NT2/D1 (cell line): ENCODE measurements around the gene PCDH10.

ENCODE experiments used
- DNase-seq: peaks from one replicate; pipeline ENCODE4 v3.0.0-alpha.2; 2011; ENCODE audit warnings: low read depth, low spot score
- H3K27me3 ChIP-seq: 2 replicates; pipeline ENCODE4 v1.6.0; 2011; ENCODE audit warnings: mild to moderate bottlenecking; ENCODE audit not compliant: insufficient read length, insufficient read depth
- H3K36me3 ChIP-seq: 2 replicates; pipeline ENCODE4 v1.6.1; 2011; ENCODE audit warnings: mild to moderate bottlenecking, low read length, mixed read lengths; ENCODE audit not compliant: insufficient read depth, insufficient read length
- H3K4me1 ChIP-seq: 2 replicates; pipeline ENCODE4 v1.5.1; 2011; ENCODE audit not compliant: insufficient read depth, insufficient read length
- H3K4me3 ChIP-seq: 2 replicates; pipeline ENCODE4 v1.5.1; 2011; ENCODE audit warnings: low read depth; ENCODE audit not compliant: insufficient read length
- H3K9ac ChIP-seq: 2 replicates; pipeline ENCODE4 v1.6.0; 2011; ENCODE audit warnings: low read depth; ENCODE audit not compliant: insufficient read length
- H3K9me3 ChIP-seq: 2 replicates; pipeline ENCODE4 v1.5.1; 2011; ENCODE audit warnings: mild to moderate bottlenecking, low read length; ENCODE audit not compliant: insufficient read depth
- SUZ12 ChIP-seq: IDR thresholded peaks from 2 replicates; pipeline ENCODE4 v1.6.1; 2011; ENCODE audit not compliant: insufficient read length, insufficient read depth; ENCODE audit errors: extremely low read depth
- YY1 ChIP-seq: IDR thresholded peaks from 2 replicates; pipeline ENCODE4 v1.6.1; 2011; ENCODE audit not compliant: insufficient read length, insufficient read depth
- ZNF274 ChIP-seq: IDR thresholded peaks from 2 replicates; pipeline ENCODE4 v1.6.1; 2011; ENCODE audit warnings: mild to moderate bottlenecking, low read depth, low read length

The PCDH10 gene

DNA sequence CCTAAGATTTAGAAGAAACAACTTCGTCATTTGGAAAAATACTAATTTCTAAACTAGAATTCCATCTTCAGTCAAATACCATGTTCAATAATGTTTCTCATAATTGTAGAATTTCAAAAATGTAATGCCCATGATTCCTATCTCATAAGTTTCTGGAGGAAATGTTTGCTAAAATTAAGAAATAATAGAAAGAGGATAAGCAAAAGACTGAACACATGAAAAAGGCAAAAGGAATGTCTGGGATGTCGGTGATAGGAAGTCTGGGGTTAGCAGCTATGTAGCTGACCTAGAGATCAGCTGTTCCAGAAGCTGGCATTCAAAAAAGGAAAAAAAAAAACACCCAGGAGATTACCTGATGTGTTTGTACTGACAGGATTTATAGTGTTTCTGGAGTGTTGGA, 18.9 kb upstream of the PCDH10 start:
- Histone ChIP-seq H3K4me3 (no peak overlapping the region), H3K4me1 (no peaks in the 10 kb centered on the region), H3K9ac (no peak overlapping the region), H3K9me3 (no peaks in the 10 kb centered on the region), H3K36me3 (no peaks in the 10 kb centered on the region), H3K27me3 (no peaks in the 10 kb centered on the region)
- TF ChIP-seq YY1 (no peak), SUZ12 (no peak), ZNF274 (no peak)
- no peak for DNase-seq

DNA sequence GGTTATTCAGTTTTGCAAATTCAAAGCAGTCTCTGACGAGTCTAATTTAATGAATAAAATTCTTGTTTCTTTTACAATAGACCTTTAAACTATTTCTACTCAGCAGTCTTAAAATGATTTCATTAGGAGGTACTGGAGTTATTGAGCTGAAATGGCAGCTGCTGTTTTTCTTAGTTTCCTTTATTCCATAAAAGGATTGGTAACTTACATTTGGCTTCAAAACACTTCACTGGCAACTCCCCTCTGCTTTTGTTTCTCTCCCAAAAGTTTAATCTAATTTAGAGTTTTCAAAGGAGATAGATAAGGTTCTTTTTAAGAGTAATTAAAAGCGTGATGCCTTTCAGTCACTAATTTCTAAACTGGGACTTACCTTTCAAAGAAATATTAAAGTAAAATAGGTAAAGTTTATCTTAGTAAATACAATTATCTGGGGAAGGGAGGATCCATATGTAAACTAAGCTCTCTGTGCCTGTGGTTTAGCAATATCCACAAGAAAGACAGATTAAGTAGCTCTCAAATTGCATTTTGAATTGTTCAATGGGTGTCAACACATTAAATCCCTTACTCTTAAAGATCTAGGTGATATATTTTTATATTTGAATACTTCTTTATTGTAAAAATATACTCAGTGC, 17.1 kb upstream of the PCDH10 start:
- DNase-seq: no peak
- H3K4me3 ChIP-seq: no peak overlapping the region
- H3K27me3 ChIP-seq: no peaks in the 10 kb centered on the region
- H3K9me3 ChIP-seq: no peaks in the 10 kb centered on the region
- no peaks in the 10 kb centered on the region for H3K4me1 ChIP-seq
- TF ChIP-seq SUZ12 (no peak), ZNF274 (no peak), YY1 (no peak)
- H3K36me3 ChIP-seq: no peaks in the 10 kb centered on the region
- no peak overlapping the region for H3K9ac ChIP-seq

DNA sequence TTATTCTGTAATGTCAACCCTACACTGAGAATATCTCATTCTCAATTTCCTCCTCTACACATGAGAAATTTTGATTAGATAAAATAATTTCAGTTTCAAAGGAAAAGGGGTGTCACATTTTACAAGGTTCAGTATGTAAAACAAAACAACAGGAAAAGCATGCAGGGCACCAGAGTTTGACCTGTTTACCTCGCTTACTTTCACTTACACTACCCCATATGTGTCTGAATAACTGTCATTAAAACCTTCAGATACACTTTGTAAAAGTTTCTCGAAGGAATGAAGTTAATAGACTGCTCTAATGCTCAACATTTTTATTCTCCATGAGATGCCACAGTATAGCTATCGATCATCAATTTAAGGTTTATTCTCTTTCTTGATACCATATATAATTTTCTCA, 12.3 kb upstream of the PCDH10 start:
- TF ChIP-seq ZNF274: no peak
- TF ChIP-seq SUZ12: no peak
- no peak for TF ChIP-seq YY1
- H3K4me1 ChIP-seq: no peaks in the 10 kb centered on the region
- H3K9me3 ChIP-seq: no peaks in the 10 kb centered on the region
- no peak for DNase-seq
- H3K36me3 ChIP-seq: no peaks in the 10 kb centered on the region
- no peak overlapping the region for H3K9ac ChIP-seq
- H3K27me3 ChIP-seq: no peaks in the 10 kb centered on the region
- no peak overlapping the region for H3K4me3 ChIP-seq

DNA sequence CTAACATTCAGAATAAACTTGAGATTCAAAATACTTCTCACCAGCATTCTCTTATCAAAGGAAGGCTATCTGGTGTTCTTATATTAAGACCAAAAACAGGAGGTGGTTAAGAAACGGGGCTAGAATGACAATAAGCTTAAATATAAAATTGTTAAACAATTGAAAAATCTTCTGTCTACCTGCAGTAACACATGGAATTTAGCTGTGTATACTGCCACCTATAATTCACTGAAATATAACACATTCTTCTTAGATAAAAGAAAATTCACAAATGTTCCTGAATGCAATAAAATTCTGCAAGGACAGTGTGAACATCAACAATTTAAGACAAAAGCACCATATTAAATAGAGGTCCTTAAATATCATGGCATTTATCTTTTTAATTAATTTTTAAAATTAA, 11.5 kb upstream of the PCDH10 start:
- Histone ChIP-seq H3K9me3 (no peaks in the 10 kb centered on the region), H3K4me3 (no peak overlapping the region), H3K27me3 (no peaks in the 10 kb centered on the region), H3K36me3 (no peaks in the 10 kb centered on the region), H3K4me1 (no peaks in the 10 kb centered on the region), H3K9ac (no peak overlapping the region)
- no peak for DNase-seq
- no peak for TF ChIP-seq ZNF274
- TF ChIP-seq SUZ12: no peak
- TF ChIP-seq YY1: no peak

DNA sequence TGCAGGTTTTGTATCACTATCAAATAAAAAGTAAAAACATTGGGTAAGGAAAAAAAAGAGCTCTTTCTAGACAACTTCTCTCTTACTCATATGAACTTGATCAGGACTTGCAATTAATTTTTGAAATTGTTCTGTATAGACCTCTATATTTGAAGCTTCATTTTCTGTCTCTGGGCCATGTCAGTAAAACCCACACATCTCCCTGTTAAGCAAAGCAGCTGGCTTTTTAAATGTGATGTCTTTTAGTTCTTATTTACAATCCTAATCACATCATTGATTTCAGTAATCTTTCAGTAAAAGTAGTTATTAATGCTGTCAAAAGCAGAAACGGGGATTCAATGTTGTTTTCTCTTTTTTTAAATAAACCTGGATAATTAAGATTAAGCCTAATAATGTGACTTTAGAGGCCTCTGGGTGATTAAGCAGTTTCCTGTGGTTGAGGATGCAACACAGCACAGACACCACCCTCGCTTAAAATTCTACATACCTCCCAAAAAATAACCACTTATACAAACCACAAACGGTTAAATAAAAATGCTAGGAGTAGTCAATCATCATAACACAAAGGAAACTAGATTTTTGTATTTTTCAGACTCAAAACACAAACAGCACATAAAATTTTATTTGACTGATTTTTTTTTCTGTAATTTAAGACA, 5.2 kb upstream of the PCDH10 start:
- no peaks in the 10 kb centered on the region for H3K9me3 ChIP-seq
- H3K9ac ChIP-seq: no peak overlapping the region

DNA sequence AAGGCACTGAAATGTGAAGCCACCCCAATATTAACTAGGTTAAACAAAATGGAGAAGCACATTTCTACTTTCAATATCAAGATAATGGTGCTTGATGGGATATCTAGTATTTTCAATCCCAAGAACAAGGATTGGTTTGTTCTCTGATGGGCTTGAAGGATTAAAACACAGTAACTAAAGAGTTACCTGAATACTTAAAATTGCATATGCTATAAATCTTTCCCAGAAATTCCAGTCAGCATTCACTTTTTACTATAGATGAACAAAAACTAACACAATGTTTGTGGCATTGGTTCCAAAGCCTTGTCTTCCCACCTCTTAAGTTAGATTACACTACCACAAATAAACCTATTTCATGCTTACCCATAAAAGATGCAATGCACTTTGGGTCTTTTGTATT, 3.9 kb upstream of the PCDH10 start:
- H3K36me3 ChIP-seq: no peaks in the 10 kb centered on the region
- TF ChIP-seq SUZ12: no peak
- TF ChIP-seq ZNF274: no peak
- no peak for TF ChIP-seq YY1
- H3K9me3 ChIP-seq: no peaks in the 10 kb centered on the region
- H3K4me1 ChIP-seq: no peaks in the 10 kb centered on the region
- no peak overlapping the region for H3K4me3 ChIP-seq
- H3K9ac ChIP-seq: no peak overlapping the region
- H3K27me3 ChIP-seq: peaks cover 21% of the 10 kb centered on the region
- no peak for DNase-seq

More for the DNA sequence above, 5.2 kb upstream of the PCDH10 start:
- H3K27me3 ChIP-seq: peaks cover 18% of the 10 kb centered on the region
- DNase-seq: no peak
- no peaks in the 10 kb centered on the region for H3K36me3 ChIP-seq
- no peaks in the 10 kb centered on the region for H3K4me1 ChIP-seq
- no peak overlapping the region for H3K4me3 ChIP-seq
- no peak for TF ChIP-seq YY1
- no peak for TF ChIP-seq SUZ12
- TF ChIP-seq ZNF274: no peak

DNA sequence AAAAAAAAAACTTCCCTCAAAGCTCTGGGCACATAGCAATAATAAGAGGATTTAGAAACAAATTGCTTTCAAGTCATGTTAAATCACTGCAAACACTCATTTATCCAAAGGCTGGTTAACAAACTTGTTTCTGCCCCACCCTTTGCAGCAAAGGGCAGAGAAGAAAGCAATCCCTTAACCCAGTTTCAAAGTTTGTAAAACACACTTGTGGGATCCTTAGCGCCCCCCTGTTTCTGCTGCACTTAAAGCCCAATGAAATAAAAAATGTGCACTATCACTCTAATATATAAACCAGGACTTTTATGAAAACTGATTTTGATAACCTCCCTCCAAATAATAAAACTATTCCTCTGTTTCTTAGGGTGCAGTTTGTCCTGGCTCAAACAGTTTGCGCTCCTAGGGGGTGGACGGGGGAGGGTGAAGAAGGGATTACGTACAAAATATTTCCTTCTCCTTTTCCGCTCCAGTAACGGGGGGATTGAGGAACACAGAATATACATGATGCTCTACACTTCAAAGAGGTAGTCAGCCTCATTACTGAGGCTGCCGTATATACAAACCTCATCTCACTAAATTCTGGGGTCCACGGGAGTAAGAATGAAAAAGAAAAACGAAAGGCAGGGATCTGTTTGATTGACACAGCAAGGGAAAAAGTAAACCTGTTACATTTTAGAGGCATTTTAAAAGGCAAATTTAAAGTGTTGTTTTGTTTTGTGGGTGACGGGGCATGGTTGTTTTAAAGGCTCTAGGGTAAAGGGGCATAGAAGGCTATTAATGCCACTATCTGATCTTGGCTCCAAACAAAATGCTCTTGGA, 3.1 kb upstream of the PCDH10 start:
- Histone ChIP-seq H3K4me3 (peak overlapping the region; percentile 15), H3K4me1 (no peaks in the 10 kb centered on the region), H3K9me3 (peaks cover 2% of the 10 kb centered on the region; the same call in 1 of the 2 replicates), H3K36me3 (no peaks in the 10 kb centered on the region), H3K27me3 (peaks cover 21% of the 10 kb centered on the region), H3K9ac (no peak overlapping the region)
- TF ChIP-seq SUZ12 (no peak), ZNF274 (no peak), YY1 (no peak)
- no peak for DNase-seq
